Measurements from ENCODE around the gene PIEZO1. TPM values are rescaled to one million over a fixed set of nuclear protein-coding genes. Genes with fewer than 3 reads are reported as not detected.
A peak's percentile ranks its signal among the peaks of the same experiment; 100 is the strongest.

PIEZO1 gene
- total and polyA plus RNA-seq, 9 of the 15 experiments (the other 6 are each of a cell fraction or from before 2014, with no cell fraction given) = 3.6 to 432 (median 131) TPM

GRCh38 chr16:88799569-88800276 is 14.7 kb upstream of the PIEZO1 start (continued):
- TF ChIP-seq ZBTB11 (CRISPR knock-in tag; IDR thresholded peaks at IDR 0.05) = peak in 1 of 3 experiments; percentile 85; a peak in 2 of 6 replicates
- TF ChIP-seq CHD7 (IDR thresholded peaks at IDR 0.05; ENCODE audit: low read depth, low read length) = no peak
- TF ChIP-seq GMEB1 (CRISPR knock-in tag; IDR thresholded peaks at IDR 0.05) = no peak
- peak; percentile 90 for TF ChIP-seq GATA2 (CRISPR knock-in tag; IDR thresholded peaks at IDR 0.05)
- no peak for TF ChIP-seq U2AF2 (optimal IDR thresholded peaks at IDR 0.05; ENCODE audit: low read depth, low read length)
- TF ChIP-seq ZNF197 (CRISPR knock-in tag; IDR thresholded peaks at IDR 0.05; ENCODE audit: low read depth) = peak; percentile 67; the same call in 1 of the 2 replicates
- TF ChIP-seq ZNF583 (CRISPR knock-in tag; IDR thresholded peaks at IDR 0.05) = peak; percentile 72; the same call in 1 of the 2 replicates
- TF ChIP-seq ZNF165 (CRISPR knock-in tag; IDR thresholded peaks at IDR 0.05; ENCODE audit: borderline replicate concordance) = no peak
- TF ChIP-seq L3MBTL2 (IDR thresholded peaks at IDR 0.05) = peak; percentile 46; the same call in 1 of the 2 replicates
